ENCODE measurements around the gene PEAK1. TPM values are rescaled to one million over a fixed set of nuclear protein-coding genes. Genes with fewer than 3 reads are reported as not detected.

PEAK1 gene
- polyA plus RNA-seq, 1 donor (not counting 4 experiments of a cell fraction or from before 2014, with no cell fraction given) = 5.9 TPM

DNA sequence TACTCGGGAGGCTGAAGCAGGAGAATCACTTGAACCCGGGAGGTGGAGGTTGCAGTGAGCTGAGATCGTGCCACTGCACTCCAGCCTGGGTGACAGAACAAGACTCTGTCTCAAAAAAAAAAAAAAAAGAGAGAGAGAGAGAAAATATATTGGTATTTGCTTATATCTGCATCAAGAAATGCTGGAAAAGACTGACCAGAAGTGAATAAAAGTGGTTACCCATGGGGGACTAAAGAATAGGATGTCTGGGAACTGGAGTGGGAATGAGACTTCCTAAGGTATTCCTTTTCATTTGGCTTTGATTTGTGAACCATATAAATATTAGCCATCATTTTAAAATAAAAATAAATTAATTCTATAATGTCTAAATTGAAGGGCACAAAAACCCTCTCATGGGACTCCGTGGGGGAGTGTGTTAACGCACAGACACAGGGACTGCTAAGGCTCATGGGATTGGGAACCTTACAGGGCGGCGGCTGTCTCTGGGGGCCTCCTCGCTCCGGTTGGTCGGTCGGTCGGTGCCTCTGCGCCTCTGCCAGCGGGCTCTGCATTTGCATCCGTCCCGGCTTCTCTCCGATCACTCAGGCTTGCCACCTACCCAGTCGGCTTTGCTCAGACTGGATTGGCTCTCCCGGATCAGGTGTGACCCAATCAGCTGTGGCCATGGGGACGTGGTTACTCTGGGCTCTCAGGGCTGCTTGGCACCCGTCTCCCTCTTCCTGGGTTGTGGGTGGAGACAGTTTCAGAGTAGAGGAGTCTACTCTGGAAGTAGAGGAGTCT lies 336.3 kb downstream of the PEAK1 start:
- FAIRE-seq = peak; percentile 32
- Histone ChIP-seq H3K4me1 (ENCODE audit: control insufficient read depth, extremely low read depth, insufficient read depth, low read length) (no peaks in the 10 kb centered on the region), H3K9me3 (ENCODE audit: control insufficient read depth, low read depth, low read length) (no peaks in the 10 kb centered on the region), H3K4me3 (ENCODE audit: control insufficient read depth in 2 of 3, extremely low read depth in 1 of 3, insufficient read depth in 2 of 3, low read depth in 1 of 3, low read length in 3 of 3) (peak overlapping the region in 2 of 3 experiments; percentile 35 to 54), H3K79me2 (ENCODE audit: control insufficient read depth, insufficient read depth, low read length) (no peaks in the 10 kb centered on the region), H3K27me3 (ENCODE audit: control insufficient read depth, extremely low read depth, insufficient read depth, low read length) (peaks cover 3% of the 10 kb centered on the region), H3K27ac (ENCODE audit: control insufficient read depth, insufficient read depth, low read length) (no peak overlapping the region), H2AFZ (ENCODE audit: control insufficient read depth, low read length) (peak overlapping the region; percentile 78), H3K9ac (ENCODE audit: control insufficient read depth, extremely low read depth, insufficient read depth, low read length) (peak overlapping the region; percentile 15), H3K9me1 (ENCODE audit: control insufficient read depth, extremely low read depth, insufficient read depth, low read length) (no peaks in the 10 kb centered on the region), H3K36me3 (ENCODE audit: control insufficient read depth in 2 of 2, extremely low read depth in 1 of 2, insufficient read depth in 2 of 2, low read length in 2 of 2) (no peaks in the 10 kb centered on the region), H3K4me2 (ENCODE audit: control insufficient read depth, extremely low read depth, insufficient read depth, low read depth, low read length) (peak overlapping the region; percentile 45), H4K20me1 (ENCODE audit: control insufficient read depth, extremely low read depth, insufficient read depth, low read length) (no peaks in the 10 kb centered on the region)
- dilution Hi-C loops (cut with MboI; ENCODE audit: extremely low pct_ligation_motif_present, low sequenced_read_pairs) = no loop called here
- no peak for TF ChIP-seq EZH2 (IDR thresholded peaks at IDR 0.05; ENCODE audit: low read length)
- TF ChIP-seq, protein P1, sequence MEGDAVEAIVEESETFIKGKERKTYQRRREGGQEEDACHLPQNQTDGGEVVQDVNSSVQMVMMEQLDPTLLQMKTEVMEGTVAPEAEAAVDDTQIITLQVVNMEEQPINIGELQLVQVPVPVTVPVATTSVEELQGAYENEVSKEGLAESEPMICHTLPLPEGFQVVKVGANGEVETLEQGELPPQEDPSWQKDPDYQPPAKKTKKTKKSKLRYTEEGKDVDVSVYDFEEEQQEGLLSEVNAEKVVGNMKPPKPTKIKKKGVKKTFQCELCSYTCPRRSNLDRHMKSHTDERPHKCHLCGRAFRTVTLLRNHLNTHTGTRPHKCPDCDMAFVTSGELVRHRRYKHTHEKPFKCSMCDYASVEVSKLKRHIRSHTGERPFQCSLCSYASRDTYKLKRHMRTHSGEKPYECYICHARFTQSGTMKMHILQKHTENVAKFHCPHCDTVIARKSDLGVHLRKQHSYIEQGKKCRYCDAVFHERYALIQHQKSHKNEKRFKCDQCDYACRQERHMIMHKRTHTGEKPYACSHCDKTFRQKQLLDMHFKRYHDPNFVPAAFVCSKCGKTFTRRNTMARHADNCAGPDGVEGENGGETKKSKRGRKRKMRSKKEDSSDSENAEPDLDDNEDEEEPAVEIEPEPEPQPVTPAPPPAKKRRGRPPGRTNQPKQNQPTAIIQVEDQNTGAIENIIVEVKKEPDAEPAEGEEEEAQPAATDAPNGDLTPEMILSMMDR (optimal IDR thresholded peaks at IDR 0.05 in 1 of 3, IDR thresholded peaks at IDR 0.05 in 1 of 3, conservative IDR thresholded peaks at IDR 0.05 in 1 of 3; ENCODE audit: extremely low read depth in 1 of 3, insufficient read depth in 2 of 3, low read length in 3 of 3) = no peak
- peak; percentile 56 for DNase-seq (ENCODE audit: low read depth, low spot score)

DNA sequence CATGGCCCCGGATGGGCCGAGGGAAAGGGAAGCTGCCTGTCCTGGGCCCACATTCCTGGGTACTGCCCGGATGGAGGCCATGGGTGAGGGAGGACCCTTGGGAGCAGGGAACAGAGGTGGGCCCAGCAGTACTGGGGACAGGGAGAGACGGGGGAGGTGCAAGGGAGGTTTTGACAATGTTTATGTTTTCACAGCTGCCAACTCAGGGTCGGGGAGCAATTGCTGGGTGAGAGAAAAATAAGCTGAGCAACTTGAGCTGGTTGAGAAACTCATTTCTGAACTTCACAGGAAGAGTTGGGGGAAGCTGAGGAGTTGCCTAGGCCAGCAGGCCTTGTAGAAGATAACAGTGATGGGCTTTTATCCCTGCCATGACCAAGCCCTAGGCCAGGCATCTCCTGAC lies 337.9 kb downstream of the PEAK1 start:
- Histone ChIP-seq H3K9ac (ENCODE audit: control insufficient read depth, extremely low read depth, insufficient read depth, low read length) (no peak overlapping the region), H3K9me1 (ENCODE audit: control insufficient read depth, extremely low read depth, insufficient read depth, low read length) (no peaks in the 10 kb centered on the region), H3K79me2 (ENCODE audit: control insufficient read depth, insufficient read depth, low read length) (no peaks in the 10 kb centered on the region), H3K36me3 (ENCODE audit: control insufficient read depth in 2 of 2, extremely low read depth in 1 of 2, insufficient read depth in 2 of 2, low read length in 2 of 2) (no peaks in the 10 kb centered on the region), H4K20me1 (ENCODE audit: control insufficient read depth, extremely low read depth, insufficient read depth, low read length) (no peaks in the 10 kb centered on the region), H3K9me3 (ENCODE audit: control insufficient read depth, low read depth, low read length) (no peaks in the 10 kb centered on the region), H3K27me3 (ENCODE audit: control insufficient read depth, extremely low read depth, insufficient read depth, low read length) (no peaks in the 10 kb centered on the region), H3K4me2 (ENCODE audit: control insufficient read depth, extremely low read depth, insufficient read depth, low read depth, low read length) (no peak overlapping the region), H3K27ac (ENCODE audit: control insufficient read depth, insufficient read depth, low read length) (no peak overlapping the region), H3K4me3 (ENCODE audit: control insufficient read depth in 2 of 3, extremely low read depth in 1 of 3, insufficient read depth in 2 of 3, low read depth in 1 of 3, low read length in 3 of 3) (no peak overlapping the region), H2AFZ (ENCODE audit: control insufficient read depth, low read length) (no peak overlapping the region), H3K4me1 (ENCODE audit: control insufficient read depth, extremely low read depth, insufficient read depth, low read length) (no peaks in the 10 kb centered on the region)
- dilution Hi-C loops (cut with MboI; ENCODE audit: extremely low pct_ligation_motif_present, low sequenced_read_pairs) = no loop called here
- FAIRE-seq (no peak), DNase-seq (ENCODE audit: low read depth, low spot score) (no peak)
- TF ChIP-seq EZH2 (IDR thresholded peaks at IDR 0.05; ENCODE audit: low read length) = no peak
- TF ChIP-seq, protein P1 (optimal IDR thresholded peaks at IDR 0.05 in 1 of 3, IDR thresholded peaks at IDR 0.05 in 1 of 3, conservative IDR thresholded peaks at IDR 0.05 in 1 of 3; ENCODE audit: extremely low read depth in 1 of 3, insufficient read depth in 2 of 3, low read length in 3 of 3) = no peak

Measured in keratinocyte (primary cell).